ENCODE data around the gene POU2F1.

POU2F1 gene

DNA sequence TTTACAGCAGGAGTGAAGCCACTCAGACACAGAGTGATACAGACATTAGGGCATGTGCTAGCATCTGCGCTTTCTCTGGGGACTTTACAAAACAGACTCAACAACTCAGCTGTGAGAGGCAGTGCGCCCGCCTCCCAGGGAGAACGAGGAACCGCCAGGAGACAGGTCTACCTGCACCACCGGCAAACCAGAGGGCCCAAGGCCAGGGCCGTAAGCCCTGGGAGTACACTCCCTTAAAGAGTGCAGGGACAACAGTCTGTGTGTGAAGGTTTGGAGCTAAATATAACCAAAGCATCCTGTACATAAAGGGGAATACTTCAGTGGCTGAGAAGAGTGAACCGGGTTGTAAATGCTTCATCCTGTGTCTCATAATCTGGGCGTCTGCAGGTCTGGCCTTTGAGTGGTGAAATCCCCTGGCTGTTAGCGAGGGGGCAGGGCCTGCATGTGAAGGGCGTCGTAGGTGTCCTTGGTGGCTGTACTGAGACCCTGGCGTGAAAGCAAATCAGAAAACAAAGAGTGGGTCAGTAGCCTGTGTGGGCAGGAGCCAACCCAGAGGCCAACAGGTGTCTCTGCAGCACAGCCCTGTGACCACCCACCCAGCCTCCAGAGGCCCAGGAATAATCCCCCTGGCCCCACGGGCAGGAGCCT lies 210.7 kb downstream of the POU2F1 start:
- DNase-seq (ENCODE audit: low read depth), result no peak
- in situ Hi-C loops (cut with HindIII; ENCODE audit: low sequenced_read_pairs), result no loop called here
- no peak overlapping the region for H3K4me3 ChIP-seq (ENCODE audit: low read depth, low read length)
- TF ChIP-seq CTCF (IDR thresholded peaks at IDR 0.05; ENCODE audit: low read depth, low read length, missing control alignments), result no peak

- no peak for TF ChIP-seq CTCF (IDR thresholded peaks at IDR 0.05; ENCODE audit: low read depth, low read length, missing control alignments)
- DNase-seq (ENCODE audit: low read depth), result no peak
- in situ Hi-C loops (cut with HindIII; ENCODE audit: low sequenced_read_pairs), result no loop called here
- H3K4me3 ChIP-seq (ENCODE audit: low read depth, low read length), result no peak overlapping the region
These were observed 211.4 kb downstream of the POU2F1 start for GRCh38 chr1:167431909-167432650.

- TF ChIP-seq CTCF (IDR thresholded peaks at IDR 0.05; ENCODE audit: low read depth, low read length, missing control alignments), result no peak
- in situ Hi-C loops (cut with HindIII; ENCODE audit: low sequenced_read_pairs), result no loop called here
- DNase-seq (ENCODE audit: low read depth), result no peak
- H3K4me3 ChIP-seq (ENCODE audit: low read depth, low read length), result no peak overlapping the region
These were observed 212.1 kb downstream of the POU2F1 start for GRCh38 chr1:167432780-167433179.

GRCh38 chr1:167433884-167434283 lies 213.2 kb downstream of the POU2F1 start:
- no peak for DNase-seq (ENCODE audit: low read depth)
- in situ Hi-C loops (cut with HindIII; ENCODE audit: low sequenced_read_pairs), result no loop called here
- TF ChIP-seq CTCF (IDR thresholded peaks at IDR 0.05; ENCODE audit: low read depth, low read length, missing control alignments), result no peak
- no peak overlapping the region for H3K4me3 ChIP-seq (ENCODE audit: low read depth, low read length)

DNA sequence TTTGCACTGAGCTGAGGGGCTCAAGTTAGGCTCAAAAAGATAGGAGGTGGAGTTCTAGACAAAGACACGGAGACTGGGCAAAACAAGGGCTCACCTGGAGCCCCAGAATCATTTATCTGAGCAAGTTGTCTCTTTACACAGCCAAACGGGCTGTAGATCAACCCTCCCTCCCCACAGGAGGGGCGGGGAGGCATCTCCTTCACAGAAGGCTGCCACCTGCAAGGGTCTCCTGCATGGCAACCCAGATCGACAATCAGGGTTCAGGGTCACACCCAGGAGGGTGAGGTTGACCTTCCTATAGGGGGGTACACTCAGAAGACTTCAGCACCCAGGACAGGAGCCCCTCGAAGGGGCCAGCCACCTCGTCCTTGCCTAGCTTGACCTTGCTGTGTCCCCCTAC lies 213.6 kb downstream of the POU2F1 start:
- in situ Hi-C loops (cut with HindIII; ENCODE audit: low sequenced_read_pairs), result no loop called here
- H3K4me3 ChIP-seq (ENCODE audit: low read depth, low read length), result no peak overlapping the region
- DNase-seq (ENCODE audit: low read depth), result no peak
- no peak for TF ChIP-seq CTCF (IDR thresholded peaks at IDR 0.05; ENCODE audit: low read depth, low read length, missing control alignments)

DNA sequence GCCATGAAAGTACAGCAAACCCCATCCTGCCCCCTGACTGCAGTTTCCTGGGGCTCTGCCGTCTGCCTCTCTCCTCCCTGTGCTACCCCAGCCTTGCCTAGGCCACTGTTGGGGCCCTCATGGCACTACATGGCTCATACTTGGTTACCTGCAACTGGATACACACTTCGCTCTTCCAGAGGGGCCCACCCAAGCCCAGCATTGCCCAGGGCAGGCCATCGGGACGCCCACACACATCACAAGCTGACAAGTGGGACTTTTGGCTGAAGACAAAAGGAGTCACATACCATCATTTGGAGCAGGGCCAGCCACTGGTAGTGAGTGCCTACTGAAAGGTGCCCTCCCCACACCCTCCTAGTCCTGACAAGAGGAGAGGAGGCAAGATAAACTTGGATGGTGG lies 214.8 kb downstream of the POU2F1 start:
- H3K4me3 ChIP-seq (ENCODE audit: low read depth, low read length), result no peak overlapping the region
- no peak for TF ChIP-seq CTCF (IDR thresholded peaks at IDR 0.05; ENCODE audit: low read depth, low read length, missing control alignments)
- no peak for DNase-seq (ENCODE audit: low read depth)
- in situ Hi-C loops (cut with HindIII; ENCODE audit: low sequenced_read_pairs), result no loop called here

All from astrocyte of the cerebellum (primary cell).